GM19238 (cell line): ENCODE measurements around the gene C15orf40.
A peak's percentile ranks its signal among the peaks of the same experiment; 100 is the strongest.
"Not testable (repeated sequence)": the region's sequence is repeated elsewhere in the genome, so short reads cannot be mapped to it uniquely, and the experiment has no call there.

Source experiments
- DNase-seq: peaks from one replicate; pipeline ENCODE4 v3.0.0; 2011; ENCODE audit warnings: low spot score; ENCODE audit not compliant: insufficient read length

Gene C15orf40

GRCh38 chr15:83011271-83012075 lies at the start of gene C15orf40:
C15orf40 (minus strand) TSS chr15:83011639; CDS start chr15:83011607, 32 bp downstream.
- DNase-seq: peak; percentile 86

DNA sequence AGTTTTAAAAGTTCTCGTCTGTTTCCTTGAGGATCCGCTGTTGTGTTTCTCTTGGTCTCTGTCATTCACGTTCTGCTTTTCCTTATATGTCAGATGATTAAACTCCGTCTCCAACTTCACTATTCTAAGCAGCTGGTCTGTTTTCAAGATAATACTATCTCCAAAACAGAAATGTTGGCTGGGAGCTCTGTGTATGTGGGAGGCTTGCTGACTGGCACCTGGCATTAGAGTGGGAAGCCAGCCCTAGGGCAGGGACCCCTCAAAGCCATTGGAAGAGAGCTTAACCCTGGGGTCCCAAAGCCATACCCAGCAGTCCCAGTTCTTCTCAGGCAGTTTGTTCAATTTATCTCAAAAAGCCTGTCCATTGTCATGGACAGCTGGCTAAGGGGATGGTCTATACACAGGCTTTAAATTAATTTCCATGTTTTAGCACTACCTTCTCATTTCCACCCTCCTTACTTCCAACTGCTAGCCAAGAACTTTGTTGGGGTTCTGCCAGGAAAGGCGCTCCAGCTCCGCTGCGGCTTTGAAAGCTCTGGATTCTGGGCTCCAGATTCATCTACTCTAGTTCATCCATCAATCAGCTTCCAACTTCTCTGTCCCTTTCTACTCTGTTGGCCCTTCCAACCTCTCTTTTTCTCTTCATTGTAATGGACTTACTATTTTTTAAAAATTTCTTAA lies 46.4 kb upstream of the C15orf40 start:
- DNase-seq: no peak

- no peak for DNase-seq
Measured at GRCh38 chr15:83057002-83057401, 45.6 kb upstream of the C15orf40 start.

DNA sequence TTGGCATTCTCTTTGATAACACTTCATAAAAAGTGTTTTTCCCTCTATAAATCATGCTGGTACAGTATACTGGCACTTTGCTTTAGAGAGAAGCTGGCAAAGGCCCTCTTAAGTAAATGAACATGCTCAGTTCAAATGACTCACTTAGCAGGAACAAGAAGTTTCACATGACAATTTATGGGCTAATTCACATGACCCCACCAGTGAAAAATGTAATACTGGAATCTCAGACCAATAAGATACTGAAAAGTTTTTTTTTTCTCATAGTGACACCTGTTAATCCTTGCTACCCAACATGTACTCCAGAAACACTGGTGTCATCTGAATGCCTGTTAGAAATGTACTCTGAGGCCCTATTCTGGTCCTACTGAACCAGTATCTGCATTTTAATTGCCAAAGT lies 41.7 kb upstream of the C15orf40 start:
- DNase-seq: no peak

GRCh38 chr15:83046558-83047127 lies 35.2 kb upstream of the C15orf40 start:
- DNase-seq: no peak

DNA sequence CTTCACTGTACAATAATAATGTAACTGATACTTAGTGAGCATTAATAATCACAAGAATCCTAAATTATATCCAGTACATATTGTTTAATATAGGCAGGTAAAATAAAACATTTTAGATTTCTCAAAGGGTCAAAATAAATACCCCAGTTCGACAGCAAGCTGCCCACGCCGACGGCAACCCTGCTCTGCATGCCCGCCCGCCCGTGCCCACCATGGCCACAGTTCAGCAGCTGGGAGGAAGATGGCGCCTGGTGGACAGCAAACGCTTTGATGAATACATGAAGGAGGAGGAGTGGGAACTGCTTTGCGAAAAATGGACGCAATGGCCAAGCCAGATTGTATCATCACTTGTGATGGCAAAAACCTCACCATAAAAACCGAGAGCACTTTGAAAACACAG lies 32.7 kb upstream of the C15orf40 start:
- DNase-seq: no peak

- DNase-seq: no peak
Measured at GRCh38 chr15:83039206-83039605, 27.8 kb upstream of the C15orf40 start.

DNA sequence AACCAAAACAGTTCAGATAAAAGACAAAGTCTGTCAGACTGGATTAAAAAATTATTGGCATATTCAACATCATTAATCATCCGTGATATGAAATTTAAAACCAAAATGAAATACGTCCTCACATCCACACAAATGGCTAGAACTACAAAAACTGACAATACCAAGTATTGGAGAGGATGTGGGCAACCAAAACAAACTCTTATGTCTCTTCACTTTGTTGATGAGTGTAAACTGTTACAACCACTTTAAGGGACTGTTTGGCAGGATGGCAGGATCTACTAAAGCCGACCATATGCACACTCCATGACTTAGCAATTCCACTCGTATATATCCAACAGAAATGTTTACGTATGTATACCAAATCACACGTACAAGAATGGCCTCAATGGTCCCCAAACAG lies 24.8 kb upstream of the C15orf40 start:
- DNase-seq: no peak

DNA sequence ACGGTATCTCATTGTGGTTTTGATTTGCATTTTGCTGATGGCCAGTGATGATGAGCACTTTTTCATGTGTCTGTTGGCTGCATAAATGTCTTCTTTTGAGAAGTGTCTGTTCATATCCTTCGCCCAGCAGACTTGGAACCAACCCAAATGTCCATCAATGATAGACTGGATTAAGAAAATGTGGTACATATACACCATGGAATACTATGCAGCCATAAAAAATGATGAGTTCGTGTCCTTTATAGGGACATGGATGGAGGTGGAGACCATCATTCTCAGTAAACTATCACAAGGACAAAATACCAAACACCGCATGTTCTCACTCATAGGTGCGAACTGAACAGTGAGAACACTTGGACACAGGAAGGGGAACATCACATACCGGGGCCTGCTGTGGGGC lies 19.8 kb upstream of the C15orf40 start:
- DNase-seq: not testable (repeated sequence)

DNA sequence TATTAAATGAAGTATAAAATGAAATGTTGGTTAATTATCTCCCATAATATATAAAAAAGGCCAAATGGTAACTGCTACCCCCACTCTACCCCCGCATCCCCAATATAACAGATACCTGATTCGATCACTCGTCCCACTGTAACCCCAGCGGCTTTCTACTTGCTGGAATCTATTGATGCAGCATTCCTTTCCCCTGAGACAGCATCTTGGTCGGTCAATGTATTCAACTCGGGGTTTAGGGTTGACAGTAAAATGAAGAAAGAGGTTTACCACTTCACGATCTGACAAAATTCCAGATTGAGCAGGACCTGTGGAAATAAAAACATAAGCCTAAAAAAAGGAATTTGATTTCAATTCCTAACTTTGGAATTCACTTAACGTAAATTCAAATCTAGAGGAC lies 18.6 kb upstream of the C15orf40 start:
- DNase-seq: no peak

GRCh38 chr15:83018436-83018835 lies 7.0 kb upstream of the C15orf40 start:
- DNase-seq: no peak

DNA sequence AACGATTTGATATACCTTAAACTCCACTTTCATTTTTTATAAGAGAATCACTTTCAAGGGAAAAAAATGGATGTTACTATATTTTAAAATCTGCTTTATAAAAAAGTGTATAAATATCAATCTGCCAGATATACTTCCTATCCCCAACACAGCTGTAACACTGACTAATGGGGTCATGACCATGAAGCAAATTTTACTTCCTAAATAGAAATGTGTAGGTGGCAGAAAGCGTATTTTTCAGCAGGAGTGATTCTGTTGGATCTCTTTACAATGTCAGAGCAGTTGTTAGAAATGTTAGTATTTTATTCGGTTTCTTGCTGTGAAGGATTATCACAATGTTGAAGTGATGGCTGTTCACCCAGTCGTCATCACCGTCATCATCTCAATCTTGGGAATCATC lies 5.5 kb upstream of the C15orf40 start:
- no peak for DNase-seq

GRCh38 chr15:83015361-83015760 lies 3.9 kb upstream of the C15orf40 start:
- no peak for DNase-seq

DNA sequence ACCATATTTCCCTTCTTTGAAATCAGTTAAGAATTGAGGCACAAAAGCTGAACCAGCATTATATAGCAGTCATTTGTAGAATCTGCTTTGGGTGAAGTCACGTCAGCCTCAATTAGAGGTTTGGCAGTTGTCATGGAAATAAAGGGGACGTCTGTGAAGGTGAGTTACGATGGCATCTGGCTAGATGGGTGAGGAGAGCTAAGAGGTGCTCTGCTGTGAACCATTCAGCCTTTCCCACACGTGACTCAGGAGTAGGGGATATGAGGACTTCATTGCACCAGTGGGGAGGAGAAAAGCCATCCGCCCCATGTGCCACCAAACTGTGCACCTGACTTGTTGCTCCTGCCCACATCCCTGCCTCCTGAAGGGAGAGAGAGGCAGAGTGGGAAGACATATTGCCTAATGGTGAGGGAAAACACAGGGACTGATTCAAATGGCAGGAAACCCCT lies 2.8 kb upstream of the C15orf40 start:
- DNase-seq: no peak

DNA sequence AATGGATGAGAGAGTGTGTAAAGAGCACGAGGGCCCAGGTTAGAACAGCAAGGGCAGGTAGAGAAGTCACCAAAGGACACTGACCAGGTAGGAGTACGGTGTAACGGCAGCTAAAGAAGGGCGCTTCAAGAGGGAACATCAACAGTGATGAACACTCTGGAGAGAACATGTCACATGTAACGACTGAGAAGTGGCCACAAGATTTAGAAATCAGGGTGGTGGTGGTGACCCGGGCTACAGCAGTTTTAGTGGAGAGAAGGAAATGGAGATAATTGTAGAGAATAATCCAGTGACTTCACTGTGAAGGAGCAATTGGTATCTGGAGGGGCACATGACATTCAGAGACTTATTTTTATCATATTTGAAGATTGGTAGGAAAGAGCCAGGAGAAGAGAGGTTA lies 1.2 kb upstream of the C15orf40 start:
- DNase-seq: no peak

DNA sequence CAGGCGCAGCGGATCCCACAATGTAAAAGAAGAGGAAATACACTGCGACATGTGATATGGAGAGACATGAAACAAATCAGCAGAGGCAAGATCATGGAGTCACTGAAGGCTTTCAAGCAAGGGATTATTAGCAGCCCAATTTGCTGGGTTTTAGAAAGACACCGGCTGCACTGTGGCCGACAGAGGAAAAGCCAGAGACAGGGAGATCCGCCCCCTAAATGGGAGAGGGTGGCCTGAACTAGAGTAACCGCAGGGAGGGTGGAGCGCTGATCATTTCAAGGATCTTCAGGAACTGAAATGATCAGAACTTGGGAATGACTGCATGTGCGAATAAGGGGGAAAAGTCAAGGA lies 612 bp upstream of the C15orf40 start:
- DNase-seq: no peak

DNA sequence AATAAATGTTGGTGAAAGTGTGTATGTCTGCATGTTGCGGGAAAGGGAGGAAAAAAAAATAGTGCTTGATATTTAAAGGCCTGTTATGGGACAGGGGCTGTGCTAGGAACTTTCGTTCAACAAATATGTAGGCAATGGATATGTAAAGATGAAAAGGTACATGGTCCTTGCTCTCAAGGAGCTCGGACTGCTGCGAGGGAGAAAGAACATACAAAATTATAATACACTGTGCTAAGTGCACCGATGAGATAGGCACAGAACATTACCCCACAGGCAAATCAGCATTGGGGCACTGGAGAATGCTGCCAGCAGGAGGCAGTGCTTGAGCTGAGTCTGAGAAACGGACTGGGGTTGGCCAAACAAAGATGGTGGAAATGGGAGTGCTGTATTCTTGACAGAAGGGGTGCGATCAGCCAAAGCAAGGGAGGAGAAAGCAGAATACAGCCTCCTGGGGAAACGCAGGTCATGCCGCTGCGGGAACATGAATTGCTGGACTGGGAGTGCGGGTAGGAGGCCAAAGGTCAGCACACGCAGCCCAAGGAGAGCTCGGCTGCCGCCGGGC lies 649 bp downstream of the C15orf40 start:
- DNase-seq: peak; percentile 70

DNA sequence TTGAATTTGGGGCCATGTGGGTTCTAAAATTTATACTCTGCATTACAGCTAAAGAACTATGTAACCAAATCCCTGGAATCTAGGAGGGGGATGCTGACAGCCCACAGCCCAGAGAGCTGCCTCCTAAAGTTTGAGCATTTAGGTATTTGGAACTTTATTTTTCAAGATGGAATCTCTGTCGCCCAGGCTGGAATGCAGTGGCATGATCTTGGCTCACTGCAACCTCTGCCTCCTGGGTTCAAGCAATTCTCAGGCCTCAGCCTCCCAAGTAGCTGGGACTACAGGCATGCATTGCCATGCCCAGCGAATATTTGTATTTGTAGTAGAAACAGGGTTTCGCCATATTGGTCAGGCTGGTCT lies 10.8 kb downstream of the C15orf40 start:
- DNase-seq: not testable (repeated sequence)

DNA sequence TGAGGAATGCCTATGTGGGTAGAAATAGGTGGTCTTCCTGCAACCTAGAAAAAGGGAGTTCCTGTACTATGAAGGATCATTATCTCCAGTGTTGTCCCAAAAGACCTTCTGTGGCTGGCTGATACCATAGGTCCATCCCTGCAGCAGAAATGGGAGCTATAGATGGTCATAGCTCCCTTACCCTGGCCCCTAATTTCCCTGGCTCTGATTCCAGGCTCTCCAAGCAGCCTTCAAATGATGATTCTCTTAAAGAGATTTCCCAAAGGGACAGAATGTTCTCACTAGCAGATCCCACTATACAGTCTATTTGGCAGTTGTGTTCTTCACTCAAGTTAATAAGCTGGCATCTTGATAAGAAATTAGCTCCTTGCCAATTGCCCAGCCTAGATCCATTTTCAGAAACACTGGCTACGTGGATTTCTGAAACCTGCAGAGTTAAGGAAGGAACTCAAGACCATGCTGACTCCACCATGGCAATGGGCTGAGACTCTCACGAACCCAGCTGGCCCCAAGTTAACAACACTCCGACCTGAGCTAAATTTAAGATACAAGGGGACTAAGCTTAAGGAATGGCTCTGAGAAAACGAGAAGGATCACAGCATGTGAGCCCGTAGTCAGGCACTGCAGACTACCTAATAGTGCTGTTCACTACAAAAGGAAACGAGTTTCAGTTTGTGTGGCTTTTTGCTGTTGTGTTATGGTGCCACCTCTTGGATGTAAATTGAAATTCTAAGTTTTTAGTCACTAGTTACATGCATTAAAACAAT lies 11.4 kb downstream of the C15orf40 start:
- DNase-seq: peak; percentile 27

GRCh38 chr15:82999426-82999825 lies 12.0 kb downstream of the C15orf40 start:
- DNase-seq: no peak

GRCh38 chr15:82995938-82996337 lies 15.5 kb downstream of the C15orf40 start:
- no peak for DNase-seq

DNA sequence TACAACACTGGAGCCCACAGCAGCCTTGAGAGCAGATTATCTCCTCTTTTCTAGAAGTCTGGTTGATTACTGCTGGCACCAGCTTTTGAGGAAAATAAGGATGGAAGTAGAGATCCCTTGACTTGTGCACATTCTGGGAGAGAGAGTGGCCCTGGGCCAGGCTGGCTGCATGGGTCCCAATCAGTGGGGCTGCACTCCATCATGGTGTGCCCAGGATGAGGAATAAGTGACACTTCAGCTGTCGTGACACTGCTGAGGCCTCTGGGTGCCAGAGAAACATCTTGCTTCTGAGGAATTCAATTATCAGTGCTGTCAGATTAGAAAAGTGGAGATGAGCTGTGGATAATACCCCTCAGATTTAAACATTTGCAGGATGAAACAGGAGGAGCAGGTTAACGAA lies 16.4 kb downstream of the C15orf40 start:
- DNase-seq: no peak
